Measurements from ENCODE around the gene LAMC1.
"Not testable (repeated sequence)": the region's sequence is repeated elsewhere in the genome, so short reads cannot be mapped to it uniquely, and the experiment has no call there.

LAMC1 gene

DNA sequence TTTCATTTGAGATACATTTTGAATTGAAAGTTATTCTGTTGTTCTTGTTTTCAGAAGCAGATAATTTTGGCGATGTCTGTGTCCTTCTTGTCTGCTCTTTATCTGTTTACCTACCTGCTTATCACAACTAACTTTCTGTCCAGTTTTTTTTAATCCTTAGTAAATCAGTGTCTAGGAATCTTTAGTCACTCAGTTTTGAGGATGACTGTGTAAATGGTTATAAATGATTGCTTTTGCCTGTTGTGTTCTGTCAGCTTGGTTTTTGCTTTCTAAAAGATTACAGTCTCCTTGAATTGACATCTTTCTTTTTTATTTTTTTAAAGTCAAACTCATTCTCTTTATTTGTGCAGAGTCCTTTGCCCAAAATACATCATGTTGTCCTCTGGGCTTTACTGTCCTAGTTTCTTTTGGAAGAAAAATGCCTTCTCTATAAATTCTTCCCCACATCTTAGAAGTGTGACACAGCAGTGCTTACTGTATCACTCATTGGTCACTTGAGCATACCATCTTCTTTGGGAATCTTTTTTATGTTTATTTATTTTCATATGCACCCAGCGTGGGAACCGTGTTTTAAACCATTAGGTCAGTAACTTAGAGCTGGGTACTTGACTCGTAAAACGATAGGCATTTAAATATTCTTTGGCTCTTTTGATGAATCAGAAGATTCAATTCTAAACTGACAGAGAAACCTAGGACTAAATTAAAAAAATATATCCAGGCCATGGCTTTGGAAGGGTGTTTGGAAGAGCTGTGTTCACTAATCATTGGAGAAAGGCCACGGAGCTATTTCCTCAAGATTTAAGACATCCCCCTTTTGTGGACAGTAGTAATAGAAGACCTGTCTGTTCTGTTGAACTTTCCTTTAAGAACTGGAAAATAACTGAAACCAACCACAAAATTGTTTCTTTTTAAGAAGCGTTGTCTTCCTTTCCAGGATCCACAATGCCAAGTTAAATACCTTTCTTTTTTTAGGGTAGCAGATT, 20.9 kb downstream of the LAMC1 start:
- DNase-seq: no peak

DNA sequence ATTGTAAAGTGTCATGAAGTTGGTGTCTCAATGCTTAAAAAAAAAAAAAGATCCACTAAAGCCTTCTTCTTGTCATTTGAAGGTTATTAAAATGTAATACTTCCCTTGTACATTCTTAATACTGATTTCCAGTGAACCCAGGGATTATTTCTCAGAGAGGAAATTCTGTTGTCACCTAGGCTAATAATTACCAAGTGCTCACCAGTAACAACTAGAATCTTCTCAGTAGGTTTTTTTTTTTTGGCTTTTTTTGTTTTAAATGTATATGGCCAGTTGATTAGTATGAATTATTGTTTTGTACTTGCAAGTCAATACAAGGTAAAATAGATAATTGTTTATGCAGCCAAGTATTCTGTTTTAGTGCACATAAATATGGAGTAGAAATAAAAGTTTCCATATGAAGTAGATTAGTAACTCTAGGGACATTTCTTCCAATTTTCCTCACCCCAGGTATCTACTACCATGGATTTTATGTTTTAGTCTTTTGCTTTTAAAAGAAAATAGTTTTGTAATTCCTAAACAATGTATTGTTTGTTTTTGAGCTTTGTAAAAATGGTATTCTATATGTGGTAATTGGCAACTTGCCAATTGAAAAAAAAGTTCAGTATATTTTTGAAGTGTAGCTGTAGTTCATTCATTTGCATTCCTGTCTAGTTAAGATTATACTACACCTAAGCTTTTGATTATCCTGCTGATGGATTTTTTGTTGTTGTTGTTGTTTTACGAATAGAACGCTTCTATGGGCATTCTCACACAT, 21.9 kb downstream of the LAMC1 start:
- DNase-seq: no peak

DNA sequence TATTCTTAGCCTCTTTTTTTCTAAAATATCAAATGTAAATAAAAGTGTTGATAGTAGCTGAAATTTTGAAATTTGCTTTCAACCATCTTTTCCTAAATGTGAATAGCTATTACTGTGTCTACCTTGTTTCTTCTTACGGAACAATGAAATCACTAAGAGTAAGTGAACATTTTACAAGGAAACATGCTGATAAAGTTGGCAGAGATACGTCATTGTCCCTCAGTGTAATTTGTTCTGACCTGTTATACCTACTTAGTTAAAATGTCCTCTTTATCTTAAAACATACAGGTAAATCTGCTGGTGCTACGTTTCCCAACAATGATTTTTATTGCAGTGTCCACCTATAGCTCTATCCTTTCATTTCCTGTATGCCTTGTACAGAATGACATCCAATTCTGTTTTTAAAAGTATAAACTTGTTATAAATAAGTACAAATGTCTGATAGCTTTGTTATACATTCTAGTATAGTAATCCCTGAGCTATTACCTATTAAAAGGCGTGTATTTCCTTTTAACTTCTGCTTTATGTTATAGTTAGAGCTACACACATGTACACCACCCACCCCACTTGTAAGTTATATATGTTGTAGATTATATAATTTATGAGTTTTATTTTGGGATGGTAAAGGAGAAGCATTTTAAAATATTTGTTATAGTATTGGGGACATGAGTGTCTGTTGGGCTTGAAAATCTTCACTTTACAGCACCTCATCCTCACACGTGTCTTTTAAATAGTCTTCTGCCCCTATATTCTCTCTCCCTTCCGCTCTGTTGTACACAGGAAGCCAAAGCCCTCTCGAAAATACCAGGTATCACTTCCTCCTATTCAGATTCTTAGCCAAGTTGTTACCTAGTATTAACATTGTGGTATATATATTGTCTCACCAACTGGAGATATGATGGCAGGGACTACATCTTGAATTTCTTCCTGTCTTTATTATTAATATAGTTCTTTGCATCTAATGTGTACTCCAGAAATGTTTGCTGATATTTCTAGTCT, 25.2 kb downstream of the LAMC1 start:
- no peak for DNase-seq

DNA sequence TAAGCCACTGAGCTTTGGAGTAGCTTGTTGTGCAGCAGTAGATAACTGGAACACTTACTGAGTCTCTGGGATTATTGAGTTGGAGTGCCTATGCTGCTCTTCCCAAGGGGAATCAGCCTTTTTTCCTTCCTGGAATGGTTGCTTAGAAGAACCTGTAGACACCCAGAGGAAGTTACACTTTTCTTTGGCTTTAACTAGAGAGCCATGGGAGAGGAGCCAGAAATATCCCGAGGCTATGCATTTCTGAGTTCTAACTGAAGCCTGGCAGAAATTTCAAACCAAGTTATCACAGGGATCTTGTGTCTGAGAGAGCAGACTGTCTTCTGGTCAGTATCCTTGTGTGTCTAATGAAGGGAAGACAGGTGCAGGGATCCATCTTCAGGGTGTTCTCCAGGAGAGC, 28.3 kb downstream of the LAMC1 start:
- no peak for DNase-seq

DNA sequence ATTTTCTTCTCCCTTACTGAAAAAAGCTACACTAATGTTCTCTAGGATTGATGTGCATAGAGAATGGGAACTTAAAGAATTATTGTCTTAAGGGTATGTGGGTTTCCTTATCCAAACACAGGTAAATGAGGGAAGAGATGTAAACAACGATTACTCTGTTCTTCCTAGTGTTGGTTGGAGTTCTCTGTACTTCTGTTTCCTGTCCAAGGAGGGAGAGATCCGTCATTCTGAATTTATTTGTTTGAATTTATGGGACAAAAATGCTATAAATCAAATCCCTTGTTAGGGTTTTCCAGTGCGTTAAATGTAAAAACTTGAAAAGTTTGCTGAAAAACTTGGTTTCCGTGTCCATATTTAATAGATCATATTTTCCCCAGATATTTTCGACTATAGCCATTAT, 29.6 kb downstream of the LAMC1 start:
- no peak for DNase-seq

DNA sequence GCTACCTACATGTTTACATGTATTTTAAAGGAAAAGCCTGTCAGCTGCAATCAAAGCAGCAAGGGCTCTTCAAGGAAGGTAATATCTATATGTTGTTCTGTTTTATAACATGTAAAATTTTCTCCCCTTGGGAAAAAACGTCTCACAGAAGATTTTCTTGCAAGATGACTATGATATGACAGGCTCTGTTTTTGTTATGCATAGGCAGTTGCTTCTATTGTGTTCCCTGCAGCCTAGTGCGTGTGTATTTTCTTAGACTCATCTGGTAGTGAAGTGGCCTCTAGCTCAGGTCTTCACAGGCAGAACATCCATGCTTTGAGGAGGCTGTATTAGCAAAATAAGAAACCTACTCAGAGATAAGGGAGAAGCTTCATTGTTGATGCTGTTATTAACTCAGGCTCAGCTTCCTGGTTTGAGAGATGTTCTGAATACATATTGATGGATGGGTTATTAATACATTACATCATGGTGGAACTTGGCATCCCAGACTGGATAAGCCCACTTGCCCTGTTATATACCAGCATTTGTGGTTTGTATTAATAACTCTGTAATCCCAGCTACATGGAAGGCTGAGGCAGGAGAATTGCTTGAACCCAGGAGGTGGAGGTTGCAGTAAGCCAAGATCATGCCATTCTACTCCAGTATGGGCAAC, 35.8 kb downstream of the LAMC1 start:
- DNase-seq: no peak

DNA sequence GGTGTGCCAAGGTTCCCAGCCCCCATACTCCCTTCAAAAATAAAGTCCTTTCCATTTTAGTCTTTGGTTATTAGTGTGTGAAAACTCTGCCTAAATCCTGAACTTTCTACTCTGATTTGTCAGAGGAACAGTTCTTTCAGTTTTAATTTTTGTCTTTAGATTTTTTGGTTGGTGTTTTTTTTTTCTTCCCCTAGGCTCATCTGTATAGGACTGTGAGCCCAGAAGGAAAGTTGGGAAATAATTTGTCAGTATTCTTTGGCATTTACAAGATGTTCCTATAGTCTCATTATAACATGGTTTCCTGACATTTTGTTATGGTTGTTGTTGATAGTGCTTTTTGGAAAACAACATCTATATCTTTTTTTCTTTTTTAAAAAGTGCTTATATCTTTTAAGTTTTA, 38.0 kb downstream of the LAMC1 start:
- no peak for DNase-seq

DNA sequence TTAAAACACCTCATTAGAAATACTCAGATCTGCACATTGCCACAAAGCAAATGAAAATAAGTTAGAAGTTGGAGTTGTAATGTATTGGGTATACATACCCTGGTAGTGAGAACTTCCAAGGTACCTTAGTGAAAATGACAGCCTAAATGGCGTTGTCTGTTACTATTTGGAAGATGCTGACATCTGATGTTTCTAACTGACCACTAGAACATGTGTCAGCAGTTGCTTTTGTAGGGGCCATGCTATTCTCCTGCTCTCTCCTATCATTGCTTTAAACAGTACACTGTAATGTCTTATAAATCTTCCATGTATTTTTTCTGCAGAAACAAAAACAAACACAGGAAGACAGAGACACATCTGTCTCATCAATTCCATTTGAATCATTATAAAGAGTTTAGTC, 40.1 kb downstream of the LAMC1 start:
- no peak for DNase-seq

DNA sequence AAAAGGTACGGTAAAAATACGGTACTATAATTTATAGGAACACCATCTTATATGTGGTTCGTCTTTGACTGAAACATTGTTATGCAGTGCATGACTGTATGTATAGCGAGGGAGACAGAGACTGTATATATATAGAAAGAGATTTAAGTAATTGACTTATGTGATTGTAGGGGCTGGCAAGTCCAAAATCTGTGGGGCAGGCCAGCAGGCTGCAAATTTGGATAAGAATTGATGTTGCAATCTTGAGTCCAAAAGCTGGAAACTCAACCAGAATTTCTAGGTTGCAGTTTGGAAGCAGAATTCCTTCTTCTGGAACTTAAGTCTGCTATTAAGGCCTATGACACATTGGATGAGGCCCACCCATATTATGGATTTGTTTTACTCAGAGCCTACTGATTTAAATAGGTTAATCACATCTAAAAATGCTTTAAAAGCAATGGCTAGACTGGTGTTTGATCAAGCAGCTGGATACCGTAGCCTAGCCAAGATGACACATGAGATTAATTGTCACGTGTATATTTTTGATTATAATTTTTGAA, 42.0 kb downstream of the LAMC1 start:
- no peak for DNase-seq

DNA sequence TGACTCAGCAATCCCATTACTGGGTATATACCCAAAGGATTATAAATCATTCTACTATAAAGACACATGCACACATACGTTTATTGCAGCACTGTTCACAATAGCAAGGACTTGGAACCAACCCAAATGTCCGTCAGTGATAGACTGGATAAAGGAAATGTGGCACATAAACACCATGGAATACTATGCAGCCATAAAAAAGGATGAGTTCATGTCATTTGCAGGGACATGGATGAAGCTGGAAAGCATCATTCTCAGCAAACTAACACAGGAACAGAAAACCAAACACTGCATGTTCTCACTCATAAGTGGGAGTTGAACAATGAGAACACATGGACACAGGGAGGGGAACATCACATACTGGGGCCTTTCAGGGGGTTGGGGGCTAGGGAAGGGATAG, 43.2 kb downstream of the LAMC1 start:
- not testable (repeated sequence) for DNase-seq

DNA sequence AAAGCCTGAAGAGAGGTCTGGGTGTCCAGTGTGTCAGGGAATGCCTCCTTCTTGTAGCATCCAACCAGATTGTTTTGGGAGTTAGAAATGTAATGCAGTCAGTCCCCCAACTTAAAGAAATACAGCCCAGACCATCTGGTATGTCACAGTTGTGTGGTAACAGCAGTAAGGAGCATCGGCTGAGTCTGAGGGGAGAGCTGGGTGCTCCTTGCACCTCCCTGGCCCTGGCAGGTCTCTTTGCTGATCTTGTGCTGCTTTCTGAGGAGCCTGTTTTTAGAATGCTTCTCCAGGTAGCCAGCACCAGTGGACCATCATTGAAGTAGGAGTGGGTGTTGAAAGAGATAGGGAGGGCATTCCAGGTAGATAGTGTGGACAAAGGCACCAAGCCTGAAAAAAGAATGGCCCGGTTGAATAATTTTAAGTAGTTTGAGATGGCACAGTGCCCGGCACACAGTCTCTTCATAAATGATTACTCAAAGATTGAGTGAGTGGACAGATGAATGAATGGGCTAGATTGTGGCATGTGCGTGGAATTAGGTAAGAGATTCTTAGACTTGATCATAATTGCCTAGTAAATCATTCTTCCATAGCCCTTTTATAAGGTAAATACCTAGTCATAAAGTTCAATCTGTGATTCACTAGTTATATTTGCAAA, 46.5 kb downstream of the LAMC1 start:
- no peak for DNase-seq

DNA sequence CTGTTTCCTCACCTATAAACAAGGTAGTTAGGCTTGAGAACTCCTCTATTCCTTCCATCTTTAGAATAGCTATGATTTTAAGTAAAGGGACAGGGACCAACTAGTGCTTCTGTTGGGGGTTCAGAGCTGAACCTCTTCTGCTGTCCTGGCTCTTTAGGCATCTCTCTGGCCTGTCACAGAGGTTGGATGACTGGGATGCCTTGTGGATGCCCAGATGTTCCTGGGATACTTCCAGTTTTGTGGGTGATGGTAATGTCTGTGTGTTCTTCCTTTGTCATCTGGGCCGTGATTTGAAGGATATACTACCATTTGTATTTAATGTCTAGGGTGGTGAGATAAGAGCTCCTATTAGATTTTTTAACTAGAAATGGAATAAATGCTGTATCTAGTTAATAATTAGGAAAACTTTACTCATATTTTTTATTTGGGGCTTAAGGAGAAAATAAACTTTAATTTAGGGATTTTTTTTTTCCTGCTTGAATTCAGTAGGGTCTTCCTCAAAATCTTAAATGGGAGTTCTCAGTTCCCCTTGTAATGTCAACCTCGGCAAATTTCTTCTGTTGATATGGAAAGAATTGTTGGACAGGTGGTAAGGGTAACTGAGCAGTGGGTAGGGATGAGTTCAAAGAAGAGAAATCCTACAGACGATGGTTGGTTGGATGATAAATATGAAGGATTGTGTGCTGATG, 47.2 kb downstream of the LAMC1 start:
- no peak for DNase-seq

DNA sequence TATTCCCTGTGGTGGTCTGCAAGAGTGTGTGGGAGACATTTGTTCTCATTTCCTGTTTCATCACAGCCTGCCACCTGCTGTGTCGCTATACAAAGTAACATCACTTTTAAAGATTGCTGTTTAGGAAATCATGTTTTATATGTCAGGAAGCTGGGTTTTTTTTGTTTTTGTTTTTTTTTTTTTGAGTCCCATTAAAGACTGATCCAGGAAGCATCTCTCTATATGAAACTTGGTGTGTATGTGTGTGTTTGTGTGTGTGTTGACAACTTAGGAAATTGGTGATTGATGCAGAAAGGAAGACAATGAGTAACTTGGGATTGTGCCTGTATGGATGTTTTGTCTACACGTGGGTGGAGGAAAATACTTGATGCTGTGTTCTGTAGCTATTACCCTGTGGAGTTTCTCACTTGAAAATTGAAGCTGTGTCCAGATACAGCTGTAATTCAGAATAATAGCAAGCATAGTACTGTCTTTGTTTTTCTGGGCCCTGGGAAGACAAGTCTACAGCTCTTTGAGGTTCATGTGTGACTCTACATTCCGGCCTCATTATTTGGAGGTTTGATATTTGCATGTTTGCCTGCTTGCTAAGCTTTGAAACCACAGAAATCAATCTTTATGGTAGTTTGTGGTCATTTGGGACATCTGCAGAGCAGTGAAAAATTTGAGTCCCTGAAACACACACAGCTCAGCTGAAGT, 47.9 kb downstream of the LAMC1 start:
- no peak for DNase-seq

DNA sequence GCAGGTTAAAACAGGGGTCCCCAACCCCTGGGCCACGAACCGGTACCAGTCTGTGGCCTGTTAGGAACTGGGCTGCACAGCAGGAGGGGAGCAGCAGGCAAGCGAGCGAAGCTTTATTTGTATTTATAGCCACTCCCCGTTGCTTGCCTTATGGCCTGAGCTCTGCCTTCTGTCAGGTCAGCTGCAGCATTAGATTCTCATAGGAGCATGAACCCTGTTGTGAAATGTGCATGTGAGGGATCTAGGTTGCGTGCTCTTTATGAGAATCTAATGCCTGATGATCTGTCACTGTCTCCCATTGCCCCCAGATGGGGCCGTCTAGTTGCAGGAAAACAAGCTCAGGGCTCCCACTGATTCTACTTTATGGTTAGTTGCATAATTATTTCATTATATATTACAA, 49.4 kb downstream of the LAMC1 start:
- DNase-seq: not testable (repeated sequence)

DNA sequence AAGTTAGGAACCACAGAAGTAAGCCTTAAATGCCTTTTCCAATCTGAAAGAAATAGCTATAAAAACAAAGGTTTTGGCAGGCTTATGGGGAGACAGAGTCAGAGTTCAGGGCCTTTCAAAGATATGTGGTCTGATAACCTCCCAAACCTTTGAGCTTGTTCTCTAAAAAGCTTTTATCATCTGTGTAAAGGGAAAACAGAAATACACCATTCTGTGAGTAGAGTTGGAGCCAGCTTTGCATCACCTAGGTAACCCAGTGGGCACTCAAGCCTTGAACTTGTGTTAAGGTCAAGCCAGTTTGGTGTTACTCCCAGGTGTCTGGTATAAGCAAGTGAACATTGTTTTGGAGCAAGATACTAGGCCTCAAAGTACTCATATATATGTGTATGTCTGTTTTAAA, 50.1 kb downstream of the LAMC1 start:
- DNase-seq: no peak

DNA sequence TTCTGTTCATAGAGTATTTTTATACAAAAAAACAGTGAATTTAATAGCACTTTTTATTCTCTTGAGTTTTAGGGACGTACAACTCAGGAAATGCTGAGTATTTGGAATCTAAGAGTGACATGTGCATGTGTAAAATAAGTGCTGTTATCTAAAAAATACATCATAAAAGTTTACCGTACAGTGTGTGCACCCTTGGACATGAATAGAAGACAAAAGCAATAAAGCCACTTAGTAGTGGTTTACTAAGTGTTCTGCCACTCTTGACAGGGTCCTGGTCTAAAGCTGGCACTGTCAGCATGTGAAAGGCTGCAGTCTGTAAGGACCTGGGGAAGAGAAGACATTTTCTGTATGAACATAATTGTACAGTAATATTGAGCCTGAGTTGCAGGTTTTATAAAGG, 51.0 kb downstream of the LAMC1 start:
- no peak for DNase-seq

DNA sequence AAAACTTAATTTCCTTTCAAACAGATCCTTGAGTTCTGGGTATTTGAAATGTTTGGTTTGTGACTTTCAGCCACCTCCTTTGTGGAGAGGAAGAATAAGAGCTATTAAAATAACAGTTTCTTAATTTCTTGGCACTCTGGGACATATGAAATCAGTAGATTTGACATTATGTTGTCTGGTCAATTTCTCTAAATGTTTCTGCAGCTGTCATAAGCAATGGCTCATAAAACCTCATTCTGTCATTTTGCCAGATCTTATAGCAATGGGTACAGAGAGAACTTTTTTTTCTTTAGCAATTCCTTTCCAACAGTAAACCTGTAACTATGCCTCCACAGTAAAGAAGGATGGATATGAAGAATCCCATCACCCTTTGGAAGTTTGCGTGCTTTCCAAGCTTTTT, 52.6 kb downstream of the LAMC1 start:
- DNase-seq: no peak

DNA sequence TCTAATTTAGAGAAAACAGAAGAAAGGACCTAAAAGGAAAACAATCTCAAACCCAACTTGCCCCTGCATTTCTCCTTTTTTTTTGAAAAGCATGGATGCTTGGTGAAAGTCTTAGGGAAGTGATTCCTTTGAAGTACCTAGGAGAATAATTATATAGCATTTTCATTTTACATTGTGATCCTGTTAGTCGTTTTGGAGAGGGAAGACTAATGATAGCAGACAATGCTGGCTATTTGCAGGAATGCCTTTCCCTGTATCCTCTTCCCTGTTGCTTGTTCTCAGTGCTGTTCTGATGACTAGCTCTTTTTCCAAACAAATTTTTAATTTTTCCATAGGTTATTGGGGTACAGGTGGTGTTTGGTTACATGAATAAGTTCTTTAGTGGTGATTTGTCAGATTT, 53.9 kb downstream of the LAMC1 start:
- DNase-seq: no peak

DNA sequence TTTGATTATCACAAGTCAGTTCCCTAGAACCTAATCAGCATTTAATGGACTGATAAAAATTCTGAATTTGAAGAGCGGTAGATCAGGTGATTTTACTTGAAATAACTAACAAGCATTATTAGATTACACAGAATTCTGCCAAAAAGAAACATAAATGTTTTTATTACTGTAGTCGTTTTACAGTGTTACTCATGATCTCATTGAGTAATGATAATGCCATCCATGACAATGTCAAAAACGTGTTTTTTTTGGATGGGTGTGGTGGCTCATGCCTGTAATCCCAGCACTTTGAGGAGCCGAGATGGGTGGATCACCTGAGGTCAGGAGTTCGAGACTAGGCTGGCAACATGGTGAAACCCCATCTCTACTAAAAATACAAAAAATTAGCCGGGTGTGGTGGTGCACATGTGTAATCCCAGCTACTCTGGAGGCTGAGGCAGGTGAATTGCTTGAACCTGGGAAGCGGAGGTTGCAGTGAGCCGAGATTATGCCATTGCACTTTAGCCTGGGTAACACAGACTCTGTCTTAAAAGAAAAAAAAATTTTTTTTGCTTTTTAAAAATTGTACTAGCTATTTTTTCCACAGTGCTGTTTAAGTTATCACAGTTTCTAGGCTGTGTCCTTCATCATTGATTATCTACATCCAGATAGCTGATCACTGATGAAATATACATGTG, 56.6 kb downstream of the LAMC1 start:
- no peak for DNase-seq
